OCI-LY7 (cell line): Measurements from ENCODE around the gene CCDC110.

Source experiments
- EZH2phosphoT487 ChIP-seq: fragments of 200-600 bp; sonication (generic); IDR thresholded peaks from 2 replicates; pipeline ENCODE4 v1.6.1; 2018; ENCODE audit warnings: low read depth, borderline replicate concordance, mild to moderate bottlenecking, mixed run types, antibody characterized with exemption, low read length, moderate library complexity, mixed read lengths
- TF ChIP-seq, protein P1 (sequence below): fragments of 200-600 bp; sonication (generic); conservative IDR thresholded peaks from 2 replicates; pipeline ENCODE4 v1.5.1; 2014; ENCODE audit warnings: mild to moderate bottlenecking, antibody characterized with exemption, low read length, moderate library complexity, mixed read lengths

DNA sequence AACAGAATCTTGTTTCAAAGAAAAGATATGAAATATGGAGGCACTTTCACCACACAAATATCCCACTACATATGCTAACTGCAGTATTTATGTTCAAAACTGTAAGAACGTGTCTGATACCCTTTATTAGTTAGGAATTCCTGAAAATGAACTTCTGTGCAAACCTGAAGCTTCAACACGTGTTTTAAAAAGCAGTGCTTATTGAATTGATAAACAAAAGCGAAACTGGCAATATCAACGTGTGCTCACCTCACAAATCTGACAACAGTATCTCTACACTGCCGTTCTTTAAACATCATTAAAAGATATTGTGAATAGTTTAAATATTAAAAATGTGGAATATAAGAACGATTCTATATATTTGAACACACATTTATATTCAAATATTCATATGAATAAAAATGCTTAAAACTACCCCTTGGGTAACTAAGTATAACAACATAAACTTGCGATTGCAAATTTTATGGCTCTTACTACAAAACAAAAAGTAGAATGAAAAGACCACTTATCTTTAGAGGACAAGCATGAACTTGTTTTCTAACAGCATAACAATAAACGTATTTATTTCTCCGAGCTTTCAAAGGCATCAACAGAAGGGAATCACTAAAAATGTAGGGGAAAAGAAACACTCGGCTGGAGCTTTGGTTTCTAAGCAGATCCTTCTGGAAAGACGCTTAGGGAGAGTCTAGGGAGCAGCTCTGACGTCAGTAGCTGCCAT, 76.1 kb downstream of the CCDC110 start, which contains the start of gene LRP2BP:
- TF ChIP-seq, protein P1, sequence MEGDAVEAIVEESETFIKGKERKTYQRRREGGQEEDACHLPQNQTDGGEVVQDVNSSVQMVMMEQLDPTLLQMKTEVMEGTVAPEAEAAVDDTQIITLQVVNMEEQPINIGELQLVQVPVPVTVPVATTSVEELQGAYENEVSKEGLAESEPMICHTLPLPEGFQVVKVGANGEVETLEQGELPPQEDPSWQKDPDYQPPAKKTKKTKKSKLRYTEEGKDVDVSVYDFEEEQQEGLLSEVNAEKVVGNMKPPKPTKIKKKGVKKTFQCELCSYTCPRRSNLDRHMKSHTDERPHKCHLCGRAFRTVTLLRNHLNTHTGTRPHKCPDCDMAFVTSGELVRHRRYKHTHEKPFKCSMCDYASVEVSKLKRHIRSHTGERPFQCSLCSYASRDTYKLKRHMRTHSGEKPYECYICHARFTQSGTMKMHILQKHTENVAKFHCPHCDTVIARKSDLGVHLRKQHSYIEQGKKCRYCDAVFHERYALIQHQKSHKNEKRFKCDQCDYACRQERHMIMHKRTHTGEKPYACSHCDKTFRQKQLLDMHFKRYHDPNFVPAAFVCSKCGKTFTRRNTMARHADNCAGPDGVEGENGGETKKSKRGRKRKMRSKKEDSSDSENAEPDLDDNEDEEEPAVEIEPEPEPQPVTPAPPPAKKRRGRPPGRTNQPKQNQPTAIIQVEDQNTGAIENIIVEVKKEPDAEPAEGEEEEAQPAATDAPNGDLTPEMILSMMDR = no peak
- no peak for TF ChIP-seq EZH2phosphoT487
